H1 (cell line): Measurements from ENCODE around the gene POLE4. TPM values are rescaled to one million over a fixed set of nuclear protein-coding genes. Genes with fewer than 3 reads are reported as not detected.

Source experiments
- CTBP2 ChIP-seq: IDR thresholded peaks from 2 replicates; pipeline ENCODE4 v1.7.0; 2011; ENCODE audit warnings: borderline replicate concordance, mild to moderate bottlenecking, moderate library complexity, mixed read lengths, low read length; ENCODE audit not compliant: insufficient read depth, insufficient read length
- GTF2F1 ChIP-seq: IDR thresholded peaks from 2 replicates; pipeline ENCODE4 v1.6.1; 2012; ENCODE audit warnings: low read depth, low read length, improper control_type of control experiment, borderline replicate concordance
- HDAC2 ChIP-seq, 2 experiments: fragments of 300-600 bp in 1 of 2; sonication (generic) in 1 of 2; IDR thresholded peaks; 2 replicates each; pipeline ENCODE4 v1.6.1; 2011 to 2012; ENCODE audit warnings: low read depth in 2 of 2, low read length in 2 of 2, mild to moderate bottlenecking in 2 of 2, moderate library complexity in 2 of 2, borderline replicate concordance in 1 of 2, inconsistent platforms in 1 of 2
- KDM4A ChIP-seq: IDR thresholded peaks from one replicate; pipeline ENCODE4 v1.7.1; 2012; ENCODE audit warnings: low read depth, mild to moderate bottlenecking, moderate library complexity, low read length, inconsistent platforms; ENCODE audit not compliant: severe bottlenecking
- MAFK ChIP-seq: IDR thresholded peaks from 2 replicates; pipeline ENCODE4 v1.6.1; 2012; ENCODE audit warnings: low read depth, mild to moderate bottlenecking, improper control_type of control experiment, low read length
- NRF1 ChIP-seq: IDR thresholded peaks from 2 replicates; pipeline ENCODE4 v1.6.1; 2011; ENCODE audit warnings: mild to moderate bottlenecking, low read depth, low read length, improper control_type of control experiment
- POLR2A ChIP-seq, 2 experiments: IDR thresholded peaks; 1 replicate in 1 of 2; 2 replicates in 1 of 2; pipeline ENCODE4 v1.6.1; 2011; ENCODE audit warnings: low read depth in 2 of 2, low read length in 2 of 2, mild to moderate bottlenecking in 2 of 2; ENCODE audit errors: control extremely low read depth in 1 of 2
- RBBP5 ChIP-seq: IDR thresholded peaks from 2 replicates; pipeline ENCODE4 v1.7.1; 2012; ENCODE audit warnings: low read depth, mild to moderate bottlenecking, inconsistent platforms, low read length, moderate library complexity, borderline replicate concordance
- RXRA ChIP-seq: IDR thresholded peaks from 2 replicates; pipeline ENCODE4 v1.6.1; 2011; ENCODE audit warnings: low read depth, mild to moderate bottlenecking, low read length, moderate library complexity; ENCODE audit not compliant: insufficient read depth
- polyA plus RNA-seq, 7 experiments: library from polyadenylated mRNA; depleted of rRNA in 3 of 7; stranded (reverse) in 5 of 7; unstranded in 2 of 7; fragments of >200 nt in 5 of 7; fragments of 200-250 nt in 2 of 7; gene quantifications; 1 replicate in 5 of 7; 2 replicates in 1 of 7; 4 replicates in 1 of 7; pipeline versions ENCODE4 v1.2.1 to v1.2.3, GENCODE V29; 2011 to 2013; ENCODE audit warnings: missing spikeins in 2 of 7, mixed read lengths in 2 of 7
- total RNA-seq: library from RNA; stranded (reverse); fragmentation: NEBNext Ultra II Directional; extraction: Animal tissue kit (Norgen Biotek cat#: 25700); gene quantifications from 2 replicates; pipeline ENCODE4 v1.2.1, GENCODE V29; 2021

POLE4 gene
- total and polyA plus RNA-seq, 2 of the 8 experiments (the other 6 are each of a cell fraction or from before 2014, with no cell fraction given): 16.7 to 44.7 TPM

GRCh38 chr2:74979844-74980243 is 21.4 kb downstream of the POLE4 start (continued):
- TF ChIP-seq HDAC2 (IDR thresholded peaks at IDR 0.05; ENCODE audit: borderline replicate concordance in 1 of 2, low read depth in 2 of 2, low read length in 2 of 2) (no peak), MAFK (no peak), RXRA (no peak), POLR2A (IDR thresholded peaks at IDR 0.05; ENCODE audit: control extremely low read depth in 1 of 2, low read depth in 2 of 2, low read length in 2 of 2) (no peak), CTBP2 (no peak), NRF1 (no peak), KDM4A (no peak), GTF2F1 (no peak), RBBP5 (no peak)
- TF ChIP-seq, all 59 proteins: peak for 0
